ENCODE results near the gene UGT1A8. TPM values are rescaled to one million over a fixed set of nuclear protein-coding genes. Genes with fewer than 3 reads are reported as not detected.

UGT1A8 gene
- total and polyA plus RNA-seq, 2 donors (not counting 3 experiments of a cell fraction or from before 2014, with no cell fraction given) = not detected

GRCh38 chr2:233800208-233800607 is 182.8 kb downstream of the UGT1A8 start:
- no peak for FAIRE-seq
- ChIA-PET POLR2A (no interaction called here), CTCF (no interaction called here)
- no peak for TF ChIP-seq CTCF (IDR thresholded peaks at IDR 0.05; ENCODE audit: extremely low read depth in 1 of 2, insufficient read depth in 1 of 2, low read depth in 1 of 2, low read length in 2 of 2)
- TF ChIP-seq EZH2 (IDR thresholded peaks at IDR 0.05; ENCODE audit: borderline replicate concordance, low read depth, low read length, severe bottlenecking) = no peak
- no peak for TF ChIP-seq MAX (IDR thresholded peaks at IDR 0.05; ENCODE audit: insufficient read depth, insufficient read length)
- TF ChIP-seq FOS (IDR thresholded peaks at IDR 0.05; ENCODE audit: borderline replicate concordance, insufficient read depth, low read length) = no peak
- no peak for TF ChIP-seq POLR2AphosphoS5 (IDR thresholded peaks at IDR 0.05; ENCODE audit: insufficient read depth, low read depth, low read length)
- no peak for TF ChIP-seq POLR2A (IDR thresholded peaks at IDR 0.05; ENCODE audit: low read depth, low read length)
- no peak for TF ChIP-seq GATA2 (IDR thresholded peaks at IDR 0.05; ENCODE audit: insufficient read depth, insufficient read length, low read depth, low read length)
- no peak for TF ChIP-seq JUN (IDR thresholded peaks at IDR 0.05; ENCODE audit: borderline replicate concordance, insufficient read depth, insufficient read length, low read depth)
- no peak for TF ChIP-seq MYC (IDR thresholded peaks at IDR 0.05; ENCODE audit: low read depth, low read length)
- Histone ChIP-seq H3K4me3 (replicated peaks in 1 of 3; ENCODE audit: insufficient read depth in 1 of 3, low read depth in 1 of 3, low read length in 3 of 3) (no peak overlapping the region), H3K9me1 (replicated peaks; ENCODE audit: control insufficient read depth, extremely low read depth, insufficient read depth, low read length) (no peaks in the 10 kb centered on the region), H3K27me3 (ENCODE audit: control insufficient read depth in 2 of 2, insufficient read depth in 2 of 2, low read length in 2 of 2) (no peaks in the 10 kb centered on the region), H3K9ac (replicated peaks; ENCODE audit: extremely low read depth, insufficient read depth, low read length) (no peak overlapping the region), H3K4me2 (ENCODE audit: insufficient read depth, low read length) (no peak overlapping the region), H3K9me3 (replicated peaks; ENCODE audit: control insufficient read depth, insufficient read depth, low read length) (no peaks in the 10 kb centered on the region), H3K79me2 (ENCODE audit: control insufficient read depth, insufficient read depth, low read length) (no peaks in the 10 kb centered on the region), H2AFZ (ENCODE audit: low read depth, low read length) (no peak overlapping the region), H4K20me1 (replicated peaks; ENCODE audit: control insufficient read depth, extremely low read depth, insufficient read depth, low read length) (no peaks in the 10 kb centered on the region), H3K4me1 (ENCODE audit: control insufficient read depth, extremely low read depth, insufficient read depth, low read length) (no peaks in the 10 kb centered on the region), H3K36me3 (ENCODE audit: control insufficient read depth in 2 of 2, extremely low read depth in 1 of 2, insufficient read depth in 2 of 2, low read length in 2 of 2) (no peaks in the 10 kb centered on the region), H3K27ac (ENCODE audit: insufficient read depth, low read depth, low read length) (no peak overlapping the region)
- no TSS peak for BruUV-seq (replicated peaks)
- intact Hi-C loops (cut with micrococcal nuclease) (no loop called here), dilution Hi-C loops (cut with MboI; ENCODE audit: extremely low pct_ligation_motif_present, low sequenced_read_pairs) (no loop called here)
- DNase-seq (ENCODE audit: low read depth, low spot score) = no peak

All from endothelial cell of umbilical vein (primary cell).